NCI-H345 (cell line): Measurements from ENCODE around the gene SEMA4B.

Experiments used
- DNase-seq: peaks from one replicate; lab custom pipeline; 2025; lab: John Stamatoyannopoulos, UW

SEMA4B gene

DNA sequence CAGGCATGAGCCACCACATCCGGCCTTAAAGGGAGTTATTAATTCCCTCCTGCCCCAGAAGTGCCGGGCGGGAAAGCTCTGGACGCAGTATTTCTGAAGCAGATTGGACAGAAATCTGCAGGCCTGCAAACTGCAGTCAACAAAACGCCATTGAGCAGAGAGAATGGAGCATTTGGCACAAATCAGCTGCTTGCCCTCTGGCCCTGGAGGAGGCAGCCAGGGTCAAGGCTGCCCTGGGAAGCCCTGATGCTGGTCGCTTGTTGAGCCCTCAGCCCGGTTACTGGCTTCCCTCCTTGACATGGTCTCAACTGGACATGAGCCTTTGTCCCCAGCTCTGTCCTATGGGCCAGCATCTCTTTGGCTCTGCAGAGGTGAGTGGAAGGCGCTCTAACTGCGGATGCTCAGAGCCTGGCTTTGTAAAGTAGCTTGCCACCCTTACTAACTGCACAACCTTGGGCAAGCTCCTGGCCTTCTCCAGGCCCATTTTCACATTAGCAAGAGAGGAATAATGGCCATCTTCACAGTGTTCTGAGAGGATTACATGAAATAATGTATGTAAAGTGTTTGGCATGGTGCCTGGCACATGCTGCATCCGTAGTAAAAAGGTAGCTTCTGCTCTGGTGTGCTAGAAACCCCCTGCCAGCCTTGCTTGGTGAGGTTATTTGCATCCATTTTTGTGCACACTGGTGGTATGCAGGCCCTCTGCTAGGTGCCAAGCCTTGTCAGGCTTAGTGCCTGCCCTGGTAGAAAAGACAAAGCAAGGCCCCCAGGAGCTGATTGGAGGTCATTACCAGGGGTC is 4.1 kb downstream of the SEMA4B start:
- DNase-seq = peak; percentile 29

DNA sequence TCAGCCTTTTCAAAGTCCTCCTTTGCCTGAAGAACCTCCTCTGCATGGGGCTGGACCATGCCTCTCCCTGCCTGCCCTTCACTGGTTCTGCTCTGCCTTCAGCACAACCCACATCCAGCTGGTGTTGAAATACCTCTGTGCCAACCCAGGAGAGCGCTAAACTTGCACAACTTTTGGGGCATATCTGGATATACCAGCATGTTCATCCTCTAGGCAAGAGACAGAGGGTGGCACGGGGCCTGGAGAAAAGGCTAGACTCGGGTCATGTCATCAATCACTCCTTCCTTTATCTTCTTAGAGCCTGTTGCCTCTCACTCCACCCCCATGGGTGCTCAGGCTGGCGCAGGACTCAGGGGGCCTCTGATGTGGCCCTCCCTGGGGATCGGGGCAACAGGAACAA is 4.8 kb downstream of the SEMA4B start:
- DNase-seq = no peak

DNA sequence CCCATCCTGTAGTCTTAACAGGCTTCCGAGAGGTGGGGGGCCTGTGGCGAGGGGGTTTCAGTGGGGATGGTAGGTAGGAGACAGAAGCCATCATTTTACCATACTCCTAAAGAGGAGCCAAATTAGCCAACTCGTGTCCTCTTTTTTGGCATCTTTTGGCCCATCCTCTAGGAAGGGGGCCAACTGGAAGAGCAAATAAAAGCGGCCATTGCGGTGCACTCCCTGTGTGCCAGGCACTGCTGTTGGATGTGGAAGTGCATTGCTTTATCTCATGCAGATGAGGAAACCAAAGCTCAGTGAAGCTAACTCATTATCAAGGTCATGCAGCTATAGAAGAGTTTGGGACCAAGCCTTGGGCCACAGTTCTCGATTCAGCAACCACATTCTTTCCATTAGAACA is 6.1 kb downstream of the SEMA4B start:
- no peak for DNase-seq

DNA sequence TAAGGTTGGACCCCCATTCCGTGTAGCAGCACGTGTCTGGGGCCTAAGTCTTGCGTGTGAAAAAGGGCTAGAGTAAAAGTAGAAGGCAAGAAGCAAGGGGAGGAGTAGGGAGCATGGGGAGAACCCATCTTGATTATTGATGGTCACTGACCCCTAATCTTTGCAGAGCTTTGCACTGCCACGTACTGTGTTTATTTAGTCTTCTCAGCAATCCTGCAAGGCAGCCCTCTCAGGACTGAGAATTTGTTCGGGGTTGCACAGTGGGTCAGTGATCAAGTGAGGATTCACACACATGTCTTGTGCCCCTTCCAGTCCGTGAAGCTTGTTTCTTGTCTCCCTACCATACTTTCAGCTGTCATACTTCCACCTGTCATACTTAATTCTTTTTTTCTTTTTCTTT is 7.2 kb downstream of the SEMA4B start:
- no peak for DNase-seq

DNA sequence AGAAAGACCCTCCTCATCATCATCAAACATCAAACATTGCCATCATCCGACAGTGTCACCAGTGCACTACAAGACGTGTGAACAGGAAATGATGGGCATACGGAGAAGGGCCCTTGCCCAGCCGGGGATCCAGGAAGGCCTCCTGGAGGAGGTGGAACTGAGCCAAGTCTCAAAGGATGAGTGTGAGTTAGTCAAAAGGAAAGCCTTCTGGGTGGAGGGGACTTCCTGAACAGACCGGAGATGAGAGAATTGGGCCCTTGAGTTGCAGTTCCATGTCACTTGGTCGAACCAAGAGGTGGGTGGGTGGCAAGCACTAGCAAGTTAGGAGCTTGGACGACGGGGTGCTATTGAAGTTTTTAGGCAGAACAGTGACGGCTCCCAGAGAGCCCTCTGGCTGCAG is 8.5 kb downstream of the SEMA4B start:
- DNase-seq = no peak

DNA sequence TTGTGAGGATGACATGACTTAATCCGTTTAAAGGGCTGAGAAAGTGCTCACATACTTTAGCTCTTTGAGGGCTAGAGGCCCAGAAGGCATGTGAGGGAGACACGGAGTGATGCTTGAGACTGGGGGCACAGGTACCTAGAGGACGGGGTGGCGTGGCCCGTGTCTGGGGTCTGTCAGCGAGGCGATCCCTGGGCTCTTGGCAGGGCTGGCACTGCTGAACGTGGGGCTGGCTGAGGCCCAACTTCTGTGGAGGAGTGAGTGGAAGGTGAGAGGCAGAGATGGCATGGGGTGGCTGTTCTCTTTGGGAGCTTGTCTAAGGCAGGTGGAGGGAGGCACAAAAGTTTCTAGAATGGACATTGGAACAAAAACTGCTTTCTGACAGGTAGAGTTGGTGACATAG is 9.5 kb downstream of the SEMA4B start:
- no peak for DNase-seq

DNA sequence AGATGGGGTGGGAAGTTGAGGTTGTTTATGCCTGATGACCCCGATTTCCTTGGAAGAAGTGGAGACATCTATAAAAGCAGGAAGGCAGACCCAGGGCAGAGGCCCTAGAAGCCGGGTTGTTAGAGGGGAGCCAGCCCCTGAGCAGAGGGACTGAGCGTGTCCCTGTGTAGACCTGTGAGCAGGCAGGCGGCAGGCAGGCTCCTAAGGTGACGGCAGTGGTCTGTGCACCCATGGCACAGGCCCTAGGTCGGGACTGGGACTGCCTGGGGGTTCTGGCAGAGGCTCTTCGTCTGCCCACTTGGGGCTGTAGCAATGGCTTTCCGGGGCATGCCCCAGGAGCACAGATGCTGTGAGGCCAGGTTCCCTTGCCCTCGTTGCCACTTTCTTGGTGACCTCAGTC is 9.9 kb downstream of the SEMA4B start:
- no peak for DNase-seq

DNA sequence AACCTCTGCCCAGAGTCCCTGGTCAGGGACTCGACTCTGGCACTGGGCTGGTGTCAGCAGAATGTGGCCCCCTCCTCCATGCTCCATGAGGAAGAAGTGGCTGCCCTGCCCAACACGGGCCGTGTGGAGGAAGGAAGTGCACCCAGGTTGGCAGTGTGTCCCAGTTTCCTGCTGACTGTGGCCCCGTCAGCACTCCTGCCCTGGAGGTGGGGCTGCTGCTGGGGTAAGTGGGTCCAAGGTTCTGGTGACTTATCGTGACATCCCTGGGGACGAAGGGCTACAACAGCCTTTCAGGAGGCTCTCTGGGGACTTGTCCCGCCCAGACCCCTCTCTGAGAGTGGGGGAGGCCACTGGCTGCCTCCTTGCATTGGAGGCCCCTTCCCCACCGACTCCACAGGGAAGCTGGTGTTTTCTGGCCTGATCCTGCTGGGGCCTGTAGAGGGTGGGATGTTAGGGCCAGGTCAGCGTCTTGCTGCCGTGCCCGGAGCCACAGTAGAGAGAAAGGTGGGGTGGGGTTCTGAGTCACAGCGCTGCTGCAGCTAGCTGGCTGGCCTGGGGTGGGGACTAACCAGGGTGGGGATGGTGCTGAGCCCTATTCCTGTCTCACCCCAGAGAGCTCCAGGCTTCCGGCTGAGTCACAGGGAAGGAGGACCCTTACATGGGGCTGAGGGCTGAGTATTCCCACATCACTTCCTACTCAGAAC is 10.5 kb downstream of the SEMA4B start:
- DNase-seq = no peak

DNA sequence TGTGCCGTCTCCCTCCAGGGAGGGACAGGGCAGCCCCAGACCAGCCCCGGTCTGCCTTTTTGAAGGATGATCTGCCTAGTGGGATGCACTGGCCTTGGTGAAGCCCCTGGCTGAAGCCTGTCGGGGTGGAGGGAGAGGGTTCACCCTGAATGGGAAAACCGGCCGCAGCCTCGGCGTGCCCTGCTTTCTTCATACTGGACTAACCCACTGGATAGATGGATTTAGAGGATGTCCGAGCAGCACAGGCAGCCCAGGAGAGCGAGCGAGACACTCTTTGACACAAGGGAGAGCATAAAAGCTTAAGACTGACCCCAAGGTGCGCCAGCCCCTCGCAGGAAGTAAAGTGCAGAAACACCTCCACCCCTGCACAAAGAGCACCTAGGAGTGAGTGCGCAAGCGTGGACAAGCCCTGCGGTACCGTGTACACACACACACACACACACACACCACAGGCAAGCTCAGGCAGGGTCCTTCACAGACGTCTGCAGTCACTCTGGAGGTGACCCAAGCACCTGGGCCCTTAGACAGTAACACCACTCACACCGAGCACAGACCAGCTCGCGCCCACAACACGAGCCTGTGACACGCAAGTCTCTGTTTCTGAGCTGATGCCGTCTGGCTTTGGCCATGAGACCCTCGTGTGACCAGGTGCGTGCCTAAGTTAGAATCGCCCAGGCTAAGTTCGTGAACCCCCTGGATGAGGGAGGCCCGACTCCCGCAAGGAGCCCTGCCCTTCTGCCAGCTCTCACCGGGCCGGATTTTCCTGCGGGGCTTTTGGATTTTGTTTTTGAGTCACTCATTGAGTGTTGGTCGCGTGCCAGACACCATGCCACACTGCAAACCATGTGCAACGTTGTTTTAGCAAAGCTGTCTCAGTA is 11.3 kb downstream of the SEMA4B start:
- DNase-seq = no peak

DNA sequence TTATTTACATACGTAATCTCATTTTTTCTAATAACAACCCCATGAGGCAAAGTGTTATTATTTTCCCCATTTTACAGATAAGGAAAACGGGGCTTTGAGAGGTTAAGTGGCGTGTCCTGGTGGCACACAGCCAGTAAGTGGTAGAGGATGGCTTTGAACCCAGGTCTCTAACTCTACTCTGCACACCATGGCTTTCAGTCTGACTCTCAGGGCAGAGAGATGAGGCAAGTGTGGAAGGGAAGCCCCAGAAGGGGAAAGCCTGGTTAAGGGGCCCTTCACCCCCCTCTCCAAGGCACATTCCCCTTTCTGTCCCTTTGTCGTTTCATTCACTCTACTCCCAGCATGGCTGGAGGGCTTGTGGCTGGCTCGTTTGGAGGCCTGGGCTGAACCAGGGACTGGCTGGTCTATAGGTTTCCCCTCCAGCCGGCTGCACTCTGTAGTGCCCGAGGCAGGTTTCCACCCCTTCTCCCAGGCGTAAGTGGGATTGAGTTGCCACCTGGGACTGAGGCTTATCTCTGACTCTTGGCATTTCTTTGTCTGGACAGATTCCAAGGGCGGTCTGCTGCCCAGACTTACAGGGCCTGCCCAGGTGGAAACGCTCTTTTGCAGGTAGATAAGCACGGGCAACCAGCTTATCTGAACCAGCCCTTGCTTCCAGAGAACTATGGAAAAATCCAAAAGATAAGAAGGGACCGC is 12.1 kb downstream of the SEMA4B start:
- peak; percentile 19 for DNase-seq

DNA sequence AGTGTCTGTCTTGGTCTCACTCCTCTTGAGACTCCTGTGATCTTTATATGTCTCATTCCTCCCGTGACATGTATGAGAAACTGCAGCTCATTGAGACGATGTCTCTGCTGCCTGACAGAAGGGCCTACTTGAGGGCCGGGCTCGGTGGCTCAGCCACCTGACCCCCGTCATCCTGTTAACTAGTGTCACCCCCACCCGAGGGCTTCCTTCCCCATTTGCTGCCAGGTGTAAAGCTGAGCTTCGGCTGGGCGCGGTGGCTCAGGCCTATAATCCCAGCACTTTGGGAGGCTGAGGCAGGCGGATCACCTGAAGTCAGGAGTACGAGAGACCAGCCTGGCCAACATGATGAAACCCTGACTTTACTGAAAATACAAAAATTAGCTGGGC is 12.7 kb downstream of the SEMA4B start:
- no peak for DNase-seq

DNA sequence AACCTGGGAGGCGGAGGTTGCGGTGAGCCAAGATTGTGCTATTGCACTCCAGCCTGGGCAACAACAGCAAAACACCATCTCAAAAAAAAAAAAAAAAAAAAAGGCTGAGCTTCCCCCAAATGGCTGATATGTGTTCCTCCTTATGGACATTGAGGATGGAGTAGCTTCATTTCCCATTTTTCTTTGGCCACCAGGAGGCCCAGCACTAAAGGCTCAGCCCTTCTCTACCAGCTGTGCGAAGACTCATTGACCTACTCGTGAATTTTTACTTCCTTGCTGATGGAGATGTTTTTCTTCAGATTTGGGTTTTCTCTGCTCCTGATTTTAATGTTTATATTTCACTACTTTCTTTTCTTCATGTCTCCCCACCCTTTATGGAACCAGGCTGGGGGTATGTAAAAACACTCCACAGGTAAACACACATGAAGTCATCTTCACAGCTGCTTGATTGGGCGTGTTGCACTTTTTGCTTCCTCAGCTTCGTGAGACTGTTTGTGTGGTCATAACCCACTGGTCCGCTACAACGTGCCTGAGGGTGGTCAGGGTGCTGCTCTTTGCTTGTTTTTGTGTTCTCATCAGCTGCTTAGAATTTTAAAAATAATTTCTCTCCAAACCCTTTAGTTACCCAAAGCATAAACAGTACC is 13.5 kb downstream of the SEMA4B start:
- no peak for DNase-seq

DNA sequence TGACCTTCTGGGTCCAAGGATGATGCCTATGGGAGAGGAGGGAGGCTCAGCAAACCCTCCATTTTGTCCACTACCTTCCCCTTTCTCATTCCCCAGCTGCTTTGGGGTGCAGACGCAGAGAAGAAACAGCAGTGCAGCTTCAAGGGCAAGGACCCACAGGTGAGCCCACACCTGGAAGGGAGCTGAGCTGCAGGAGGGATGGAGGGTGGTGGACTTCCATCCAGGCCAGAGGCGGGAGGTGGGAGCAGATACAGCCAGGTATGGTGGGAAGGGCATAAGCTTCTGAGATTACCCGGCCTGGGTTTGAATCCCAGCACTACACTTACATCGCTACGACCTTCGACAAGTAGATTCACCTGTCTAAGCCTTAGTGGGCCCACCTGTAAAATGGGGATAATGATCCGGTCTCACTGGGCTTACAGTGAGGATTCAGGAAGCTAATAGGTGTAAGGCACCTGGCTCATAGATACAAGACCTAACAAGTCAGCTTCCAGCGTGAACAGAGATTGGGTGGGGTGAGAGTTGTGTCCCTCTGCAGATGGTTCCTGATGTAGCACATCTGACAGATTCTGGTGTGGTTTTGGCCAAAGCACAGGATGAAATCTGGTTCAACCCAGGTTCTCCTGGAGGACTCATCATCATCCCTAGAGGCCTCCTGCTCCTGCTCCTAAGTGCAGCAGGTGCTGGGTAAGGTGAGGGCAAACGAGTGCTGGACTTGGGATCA is 16.7 kb downstream of the SEMA4B start:
- DNase-seq = no peak

DNA sequence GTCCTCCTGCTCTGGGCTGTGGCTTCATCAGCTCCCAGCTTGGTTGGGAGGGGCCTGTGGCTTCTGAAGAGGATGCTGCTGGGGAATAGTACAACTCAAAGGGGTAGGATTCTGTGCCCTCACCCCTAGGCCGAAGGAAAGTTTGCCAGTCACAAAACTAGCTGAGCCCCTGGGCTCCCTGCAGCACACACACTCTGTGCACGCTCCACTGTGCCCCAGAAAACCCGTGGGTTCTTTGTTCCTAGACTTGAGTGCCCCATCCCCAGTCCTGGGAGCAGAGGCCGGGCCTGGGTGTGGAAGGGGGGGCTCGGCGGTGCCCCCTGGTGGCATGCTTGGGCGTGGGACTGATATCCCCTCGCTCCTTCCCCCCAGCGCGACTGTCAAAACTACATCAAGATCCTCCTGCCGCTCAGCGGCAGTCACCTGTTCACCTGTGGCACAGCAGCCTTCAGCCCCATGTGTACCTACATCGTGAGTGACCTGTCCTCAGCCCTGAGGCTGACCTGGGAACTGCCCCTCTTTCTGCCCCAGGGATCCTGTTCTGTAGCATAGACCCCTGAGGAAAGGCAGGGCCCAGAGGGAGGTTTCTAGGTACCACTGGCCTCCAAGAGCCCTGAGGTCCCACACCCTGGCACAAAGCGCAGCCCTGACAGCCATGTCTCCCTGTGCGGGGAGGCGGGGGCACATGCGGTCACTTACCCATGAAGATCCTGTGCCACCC is 18.5 kb downstream of the SEMA4B start:
- DNase-seq = no peak

DNA sequence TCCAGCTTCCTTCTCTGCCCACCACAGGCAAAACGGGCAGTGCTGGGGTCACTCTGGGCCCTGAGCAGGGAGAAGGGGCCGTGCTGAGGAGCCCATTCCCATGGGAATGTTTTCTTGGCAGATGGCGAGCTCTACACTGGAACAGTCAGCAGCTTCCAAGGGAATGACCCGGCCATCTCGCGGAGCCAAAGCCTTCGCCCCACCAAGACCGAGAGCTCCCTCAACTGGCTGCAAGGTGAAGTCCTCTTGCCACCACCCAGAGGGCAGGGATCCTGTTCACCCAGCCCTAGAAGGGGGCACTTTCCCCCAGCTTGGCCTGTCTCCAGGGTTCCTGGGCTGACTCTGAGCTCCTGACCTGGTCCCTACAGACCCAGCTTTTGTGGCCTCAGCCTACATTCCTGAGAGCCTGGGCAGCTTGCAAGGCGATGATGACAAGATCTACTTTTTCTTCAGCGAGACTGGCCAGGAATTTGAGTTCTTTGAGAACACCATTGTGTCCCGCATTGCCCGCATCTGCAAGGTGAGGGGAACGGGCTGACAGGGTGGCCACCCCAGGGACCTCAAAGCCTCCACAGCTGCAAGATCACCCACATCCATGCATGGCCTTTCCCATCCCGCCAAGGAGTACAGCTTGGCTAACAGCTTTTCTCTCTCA is 20.2 kb downstream of the SEMA4B start:
- DNase-seq = peak; percentile 22

DNA sequence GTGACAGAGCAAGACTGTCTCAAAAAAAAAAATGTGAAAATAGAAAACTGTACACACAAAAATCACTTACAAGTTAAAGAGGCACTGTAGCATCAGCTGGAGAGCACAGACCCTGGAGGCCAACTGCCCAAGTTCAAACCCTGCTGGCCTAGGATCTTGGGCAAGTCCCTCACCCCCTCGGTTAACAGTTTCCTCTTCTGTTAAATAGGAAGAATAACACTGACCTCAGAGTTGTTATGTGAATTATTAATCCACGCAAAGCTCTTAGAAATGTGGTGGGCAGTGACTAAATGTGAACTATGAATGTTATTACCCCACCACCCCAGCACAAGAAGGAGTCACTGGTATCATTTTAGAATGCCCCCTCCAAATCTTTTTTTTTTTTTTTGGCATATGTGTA is 21.4 kb downstream of the SEMA4B start:
- DNase-seq = no peak

DNA sequence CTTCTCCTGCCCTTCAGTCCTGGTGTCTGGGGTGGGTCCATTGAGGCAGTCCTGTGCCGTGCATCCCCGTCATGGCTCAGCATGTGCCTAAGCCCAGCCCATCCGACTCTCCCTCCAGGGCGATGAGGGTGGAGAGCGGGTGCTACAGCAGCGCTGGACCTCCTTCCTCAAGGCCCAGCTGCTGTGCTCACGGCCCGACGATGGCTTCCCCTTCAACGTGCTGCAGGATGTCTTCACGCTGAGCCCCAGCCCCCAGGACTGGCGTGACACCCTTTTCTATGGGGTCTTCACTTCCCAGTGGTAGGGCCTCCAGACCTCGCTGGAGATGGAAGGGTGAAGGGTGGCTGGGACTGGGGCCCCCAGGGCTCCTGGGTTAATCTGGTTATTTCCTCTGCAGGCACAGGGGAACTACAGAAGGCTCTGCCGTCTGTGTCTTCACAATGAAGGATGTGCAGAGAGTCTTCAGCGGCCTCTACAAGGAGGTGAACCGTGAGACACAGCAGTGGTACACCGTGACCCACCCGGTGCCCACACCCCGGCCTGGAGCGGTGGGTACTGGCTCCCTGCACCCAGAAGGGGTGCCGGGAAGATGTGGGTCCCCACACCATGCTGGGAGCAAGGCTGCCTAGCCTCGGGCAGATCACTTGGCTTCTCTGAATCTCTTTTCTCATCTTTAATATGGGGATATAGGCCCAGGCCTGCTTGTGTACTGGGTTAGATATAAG is 22.5 kb downstream of the SEMA4B start:
- DNase-seq = no peak

DNA sequence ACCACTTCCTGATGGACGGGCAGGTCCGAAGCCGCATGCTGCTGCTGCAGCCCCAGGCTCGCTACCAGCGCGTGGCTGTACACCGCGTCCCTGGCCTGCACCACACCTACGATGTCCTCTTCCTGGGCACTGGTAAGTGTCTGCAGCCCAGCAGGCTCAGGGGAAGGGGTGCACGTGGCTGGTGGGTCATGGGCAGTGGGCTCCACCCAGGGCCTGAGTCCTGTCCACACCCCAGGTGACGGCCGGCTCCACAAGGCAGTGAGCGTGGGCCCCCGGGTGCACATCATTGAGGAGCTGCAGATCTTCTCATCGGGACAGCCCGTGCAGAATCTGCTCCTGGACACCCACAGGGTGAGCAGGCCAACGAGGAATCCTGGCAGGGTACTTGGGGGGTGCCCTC is 23.9 kb downstream of the SEMA4B start:
- no peak for DNase-seq
